HUES6 (cell line): ENCODE data around the gene PCIF1.

ENCODE experiments used
- H3K27ac ChIP-seq: 2 replicates; pipeline ENCODE4 v1.7.0; 2013; ENCODE audit warnings: low read depth, mild to moderate bottlenecking, low read length, inconsistent platforms
- H3K27me3 ChIP-seq: 2 replicates; pipeline ENCODE4 v1.6.1; 2013; ENCODE audit warnings: low read length; ENCODE audit not compliant: control insufficient read depth, insufficient read depth
- H3K36me3 ChIP-seq: 2 replicates; pipeline ENCODE4 v1.6.1; 2013; ENCODE audit warnings: low read length; ENCODE audit not compliant: control insufficient read depth, insufficient read depth
- H3K4me1 ChIP-seq: 2 replicates; pipeline ENCODE4 v1.6.1; 2013; ENCODE audit warnings: low read length; ENCODE audit not compliant: control insufficient read depth, insufficient read depth
- H3K4me3 ChIP-seq: 2 replicates; pipeline ENCODE4 v1.5.1; 2013; ENCODE audit warnings: low read depth, low read length
- H3K9ac ChIP-seq: one replicate; pipeline ENCODE4 v1.6.1; 2013; ENCODE audit warnings: mild to moderate bottlenecking, low read length
- H3K9me3 ChIP-seq: 2 replicates; pipeline ENCODE4 v1.6.1; 2013; ENCODE audit warnings: low read depth, low read length; ENCODE audit not compliant: control insufficient read depth, insufficient read depth

Gene PCIF1

DNA sequence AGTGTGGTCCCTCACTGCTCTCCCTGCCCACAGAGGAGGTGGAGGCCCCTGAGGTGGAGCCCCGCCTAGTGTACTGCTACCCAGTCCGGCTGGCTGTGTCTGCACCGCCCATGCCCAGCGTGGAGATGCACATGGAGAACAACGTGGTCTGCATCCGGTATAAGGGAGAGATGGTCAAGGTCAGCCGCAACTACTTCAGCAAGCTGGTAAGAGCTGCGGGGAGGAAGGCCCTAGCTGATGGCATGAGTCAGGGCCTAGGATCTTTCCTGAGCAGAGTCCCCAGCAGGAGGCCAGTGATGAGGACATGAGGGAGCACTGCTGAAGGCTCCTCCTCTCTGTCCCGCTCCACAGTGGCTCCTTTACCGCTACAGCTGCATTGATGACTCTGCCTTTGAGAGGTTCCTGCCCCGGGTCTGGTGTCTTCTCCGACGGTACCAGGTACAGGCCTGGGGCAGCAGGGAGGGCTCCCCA lies 11.2 kb downstream of the PCIF1 start:
- Histone ChIP-seq H3K27ac (no peak overlapping the region), H3K4me1 (no peaks in the 10 kb centered on the region), H3K4me3 (no peak overlapping the region), H3K9me3 (no peaks in the 10 kb centered on the region), H3K36me3 (peaks cover 90% of the 10 kb centered on the region), H3K9ac (no peak overlapping the region), H3K27me3 (no peaks in the 10 kb centered on the region)

- Histone ChIP-seq H3K4me1 (no peaks in the 10 kb centered on the region), H3K9me3 (no peaks in the 10 kb centered on the region), H3K27me3 (no peaks in the 10 kb centered on the region), H3K36me3 (peaks cover 89% of the 10 kb centered on the region), H3K27ac (no peak overlapping the region), H3K9ac (no peak overlapping the region), H3K4me3 (no peak overlapping the region)
Measured at GRCh38 chr20:45946149-45946970, 11.9 kb downstream of the PCIF1 start.

DNA sequence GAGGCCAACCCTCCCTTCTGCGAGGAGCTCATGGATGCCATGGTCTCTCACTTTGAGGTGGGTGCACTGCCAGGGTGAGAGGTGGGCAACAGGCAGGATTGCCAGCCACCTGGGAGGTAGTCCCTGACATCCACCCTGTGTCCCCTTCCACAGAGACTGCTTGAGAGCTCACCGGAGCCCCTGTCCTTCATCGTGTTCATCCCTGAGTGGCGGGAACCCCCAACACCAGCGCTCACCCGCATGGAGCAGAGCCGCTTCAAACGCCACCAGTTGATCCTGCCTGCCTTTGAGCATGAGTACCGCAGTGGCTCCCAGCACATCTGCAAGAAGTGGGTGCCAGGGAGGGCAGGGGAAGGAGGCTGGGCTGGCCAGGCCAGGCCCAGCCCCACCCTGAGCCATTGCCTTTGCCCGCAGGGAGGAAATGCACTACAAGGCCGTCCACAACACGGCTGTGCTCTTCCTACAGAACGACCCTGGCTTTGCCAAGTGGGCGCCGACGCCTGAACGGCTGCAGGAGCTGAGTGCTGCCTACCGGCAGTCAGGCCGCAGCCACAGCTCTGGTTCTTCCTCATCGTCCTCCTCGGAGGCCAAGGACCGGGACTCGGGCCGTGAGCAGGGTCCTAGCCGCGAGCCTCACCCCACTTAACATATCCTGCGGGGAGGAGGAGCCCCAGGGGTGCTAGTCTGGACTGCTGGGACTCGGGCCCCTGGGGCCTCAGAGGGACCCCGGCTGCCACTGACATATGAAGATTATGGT lies 12.8 kb downstream of the PCIF1 start:
- Histone ChIP-seq H3K9ac (no peak overlapping the region), H3K27ac (no peak overlapping the region), H3K36me3 (peaks cover 95% of the 10 kb centered on the region), H3K4me3 (no peak overlapping the region), H3K4me1 (no peaks in the 10 kb centered on the region), H3K9me3 (no peaks in the 10 kb centered on the region), H3K27me3 (no peaks in the 10 kb centered on the region)

- no peak overlapping the region for H3K27ac ChIP-seq
- H3K9me3 ChIP-seq, result no peaks in the 10 kb centered on the region
- peaks cover 98% of the 10 kb centered on the region for H3K36me3 ChIP-seq
- H3K27me3 ChIP-seq, result no peaks in the 10 kb centered on the region
- no peak overlapping the region for H3K4me3 ChIP-seq
- H3K4me1 ChIP-seq, result no peaks in the 10 kb centered on the region
- no peak overlapping the region for H3K9ac ChIP-seq
Measured at GRCh38 chr20:45948261-45948733, 13.8 kb downstream of the PCIF1 start.

- H3K27ac ChIP-seq, result no peak overlapping the region
- peaks cover 98% of the 10 kb centered on the region for H3K36me3 ChIP-seq
- H3K9me3 ChIP-seq, result no peaks in the 10 kb centered on the region
- H3K9ac ChIP-seq, result no peak overlapping the region
- H3K27me3 ChIP-seq, result no peaks in the 10 kb centered on the region
- H3K4me3 ChIP-seq, result no peak overlapping the region
- H3K4me1 ChIP-seq, result no peaks in the 10 kb centered on the region
Measured at GRCh38 chr20:45948742-45949541, 14.5 kb downstream of the PCIF1 start.

DNA sequence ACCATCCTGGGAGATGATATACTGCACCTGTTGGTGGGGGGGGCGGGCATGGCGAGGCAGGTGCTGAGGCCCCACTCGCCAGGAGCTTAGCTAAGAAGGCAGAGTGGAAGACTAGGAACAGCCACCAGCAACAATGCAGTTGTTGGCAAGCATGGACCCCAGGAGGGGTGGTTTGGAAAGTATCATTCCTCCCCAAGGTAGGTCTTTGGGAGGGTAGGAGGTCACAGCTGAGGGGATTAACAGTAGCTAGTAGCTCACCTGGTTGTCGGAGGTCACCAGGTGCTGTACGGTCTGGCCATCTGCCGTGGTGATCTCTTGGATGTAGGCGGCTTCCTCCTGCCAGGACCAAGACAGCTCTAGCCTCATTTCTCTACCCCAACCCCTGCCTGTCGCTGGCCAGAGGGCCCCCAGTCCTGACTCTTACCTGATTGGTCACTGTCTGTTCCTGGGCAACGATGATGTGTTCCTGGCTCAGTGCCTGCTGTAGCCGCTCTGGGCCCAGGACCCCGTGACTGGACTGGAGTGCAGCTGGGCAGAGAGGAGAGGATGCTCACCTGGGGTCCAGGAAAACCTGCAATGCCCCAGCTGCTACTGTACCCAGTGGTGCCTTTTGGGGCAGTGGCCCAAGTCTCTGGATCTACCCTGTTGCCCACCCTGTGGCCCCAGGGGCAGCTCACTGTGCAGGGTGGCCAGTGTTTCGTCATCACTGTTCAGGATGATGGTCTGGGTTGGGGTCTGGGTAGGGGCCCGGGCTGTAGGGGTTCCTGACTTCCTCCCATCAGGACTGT lies 15.3 kb downstream of the PCIF1 start:
- no peaks in the 10 kb centered on the region for H3K9me3 ChIP-seq
- no peaks in the 10 kb centered on the region for H3K27me3 ChIP-seq
- H3K4me1 ChIP-seq, result no peaks in the 10 kb centered on the region
- peaks cover 90% of the 10 kb centered on the region for H3K36me3 ChIP-seq
- H3K9ac ChIP-seq, result no peak overlapping the region
- H3K4me3 ChIP-seq, result no peak overlapping the region
- H3K27ac ChIP-seq, result no peak overlapping the region

DNA sequence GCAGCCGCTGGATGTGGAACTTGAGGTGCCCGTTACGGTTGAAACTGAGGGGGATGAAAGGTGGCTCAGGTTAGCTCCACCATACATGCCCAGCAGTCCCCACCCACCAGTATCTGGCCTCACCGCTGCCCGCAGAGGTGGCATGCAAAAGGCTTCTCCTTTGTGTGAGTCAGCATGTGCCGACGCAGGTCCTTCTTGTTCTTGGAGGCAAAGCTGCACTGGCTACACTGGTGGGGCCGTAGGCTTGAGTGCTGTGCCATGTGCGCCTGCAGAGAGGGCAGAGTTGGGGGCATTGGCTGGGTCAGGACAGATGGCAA lies 15.8 kb downstream of the PCIF1 start:
- Histone ChIP-seq H3K27me3 (no peaks in the 10 kb centered on the region), H3K36me3 (peaks cover 84% of the 10 kb centered on the region), H3K4me3 (no peak overlapping the region), H3K4me1 (no peaks in the 10 kb centered on the region), H3K9me3 (no peaks in the 10 kb centered on the region), H3K9ac (no peak overlapping the region), H3K27ac (no peak overlapping the region)

DNA sequence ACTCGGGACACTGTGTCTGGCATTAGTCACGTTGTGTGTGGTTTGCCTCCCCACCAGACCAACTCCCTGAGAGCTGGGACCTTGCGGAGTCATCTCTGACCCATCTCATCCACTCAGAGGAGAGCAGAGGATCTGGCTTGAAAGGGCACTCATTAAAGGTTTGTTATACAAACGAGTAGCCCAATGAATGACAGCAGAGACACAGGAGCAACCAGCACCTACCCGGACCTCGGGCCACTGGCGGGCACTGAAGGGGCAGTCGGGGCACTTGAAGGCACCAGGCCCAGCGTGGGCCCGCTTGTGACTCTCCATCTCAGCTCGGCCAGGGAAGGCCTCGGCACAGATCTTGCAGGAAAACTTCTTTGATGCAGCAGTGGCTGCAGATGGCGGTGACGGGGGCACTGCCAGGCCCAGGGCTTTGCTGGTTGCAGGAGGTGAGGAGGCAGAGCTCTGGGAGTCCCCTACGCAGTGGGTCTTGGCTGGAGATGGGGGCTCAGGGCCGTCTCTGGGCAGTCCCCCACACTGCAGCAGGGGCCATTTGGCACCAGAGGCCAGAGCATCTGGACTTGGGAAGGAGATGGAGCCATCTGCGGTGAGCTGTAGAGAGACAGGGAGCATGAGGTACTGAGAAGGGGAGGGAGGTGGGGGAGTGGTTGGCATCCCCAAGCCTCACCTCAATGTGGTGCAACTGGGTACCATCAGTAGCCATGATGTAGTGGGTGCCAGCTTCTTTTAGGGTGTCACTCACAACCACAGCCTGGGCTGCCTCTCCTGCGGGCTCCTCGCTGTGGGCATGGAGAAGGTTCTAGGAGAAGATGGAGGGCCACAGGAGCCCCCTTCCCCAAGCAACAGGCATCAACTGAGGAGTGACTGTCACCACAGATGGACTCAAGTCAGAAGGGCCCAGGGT lies 17.7 kb downstream of the PCIF1 start:
- H3K4me3 ChIP-seq, result no peak overlapping the region
- H3K4me1 ChIP-seq, result no peaks in the 10 kb centered on the region
- no peak overlapping the region for H3K9ac ChIP-seq
- no peaks in the 10 kb centered on the region for H3K9me3 ChIP-seq
- peaks cover 77% of the 10 kb centered on the region for H3K36me3 ChIP-seq
- no peak overlapping the region for H3K27ac ChIP-seq
- no peaks in the 10 kb centered on the region for H3K27me3 ChIP-seq

GRCh38 chr20:45952861-45953260 lies 18.4 kb downstream of the PCIF1 start:
- H3K4me3 ChIP-seq, result no peak overlapping the region
- no peaks in the 10 kb centered on the region for H3K4me1 ChIP-seq
- H3K27ac ChIP-seq, result no peak overlapping the region
- H3K27me3 ChIP-seq, result no peaks in the 10 kb centered on the region
- H3K9ac ChIP-seq, result no peak overlapping the region
- peaks cover 77% of the 10 kb centered on the region for H3K36me3 ChIP-seq
- no peaks in the 10 kb centered on the region for H3K9me3 ChIP-seq

- H3K27ac ChIP-seq, result no peak overlapping the region
- no peaks in the 10 kb centered on the region for H3K9me3 ChIP-seq
- no peak overlapping the region for H3K9ac ChIP-seq
- H3K36me3 ChIP-seq, result peaks cover 77% of the 10 kb centered on the region
- H3K4me1 ChIP-seq, result no peaks in the 10 kb centered on the region
- no peaks in the 10 kb centered on the region for H3K27me3 ChIP-seq
- H3K4me3 ChIP-seq, result no peak overlapping the region
Measured at GRCh38 chr20:45953672-45954071, 19.2 kb downstream of the PCIF1 start.
